HG03565 (cell line): ENCODE results near the gene COL25A1.
"Not testable (repeated sequence)": the region's sequence is repeated elsewhere in the genome, so short reads cannot be mapped to it uniquely, and the experiment has no call there.

Source experiments
- ATAC-seq: cut with Tn5 transposase; IDR thresholded peaks from one replicate; pipeline ENCODE4 v1.9.1; 2021; ENCODE audit warnings: mild to moderate bottlenecking, moderate library complexity; ENCODE audit not compliant: unreplicated experiment

Gene COL25A1

DNA sequence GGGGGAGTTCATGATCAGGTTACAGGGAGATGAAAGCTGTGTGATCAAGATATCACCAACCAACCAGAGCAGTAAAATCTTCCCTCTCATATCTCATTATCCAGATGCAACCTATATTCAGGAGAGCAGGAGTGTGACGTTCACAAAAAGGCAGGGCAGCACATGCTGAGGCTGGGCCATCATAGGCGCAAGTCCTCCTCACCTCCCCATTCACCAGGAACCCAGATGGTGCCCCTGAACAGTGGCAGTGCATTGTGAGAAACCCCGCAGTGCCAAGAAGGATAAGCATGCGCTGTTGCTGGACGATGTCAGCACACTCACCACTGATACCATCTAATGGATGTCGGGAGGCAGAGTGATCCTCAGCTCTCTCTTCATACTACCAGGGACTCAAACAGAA is 170.9 kb downstream of the COL25A1 start:
- no peak for ATAC-seq

DNA sequence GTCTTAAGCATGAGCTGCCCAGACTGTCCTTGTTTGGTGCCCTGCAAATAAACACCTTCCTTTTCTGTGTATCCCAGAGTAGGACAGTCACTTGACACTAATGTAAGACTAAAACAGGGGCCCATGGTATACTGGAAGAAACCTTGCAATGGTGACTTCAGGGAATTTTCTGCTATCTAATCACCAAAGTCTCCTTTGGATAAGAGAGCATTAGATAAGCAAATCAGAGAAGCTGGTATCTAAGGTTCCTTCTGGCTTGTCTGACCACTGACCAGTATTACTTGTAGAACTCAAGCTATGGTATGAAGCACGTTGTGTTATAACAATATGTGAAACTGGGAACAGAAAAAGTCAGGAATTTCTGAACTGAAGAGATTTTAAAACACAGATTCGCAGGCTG is 173.9 kb downstream of the COL25A1 start:
- no peak for ATAC-seq

DNA sequence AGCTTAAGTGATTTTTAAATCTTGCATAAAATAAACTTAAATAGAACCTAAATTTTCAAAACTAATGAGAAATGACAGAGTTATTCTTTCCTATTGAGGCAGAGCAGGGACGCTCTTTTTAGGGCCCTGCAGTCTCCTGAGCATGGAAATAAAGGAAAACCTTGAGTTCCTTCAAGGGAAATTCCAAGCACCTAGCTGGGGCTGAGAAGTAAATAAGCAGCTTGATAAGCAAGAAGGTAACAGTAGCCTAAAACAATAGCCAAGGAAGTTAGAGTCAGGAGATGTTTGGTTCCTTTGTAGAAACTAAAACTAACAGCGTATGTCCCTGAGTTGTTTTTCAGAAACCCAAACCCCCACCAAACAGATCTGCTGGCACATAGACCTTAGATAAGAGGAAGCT is 174.6 kb downstream of the COL25A1 start:
- no peak for ATAC-seq

DNA sequence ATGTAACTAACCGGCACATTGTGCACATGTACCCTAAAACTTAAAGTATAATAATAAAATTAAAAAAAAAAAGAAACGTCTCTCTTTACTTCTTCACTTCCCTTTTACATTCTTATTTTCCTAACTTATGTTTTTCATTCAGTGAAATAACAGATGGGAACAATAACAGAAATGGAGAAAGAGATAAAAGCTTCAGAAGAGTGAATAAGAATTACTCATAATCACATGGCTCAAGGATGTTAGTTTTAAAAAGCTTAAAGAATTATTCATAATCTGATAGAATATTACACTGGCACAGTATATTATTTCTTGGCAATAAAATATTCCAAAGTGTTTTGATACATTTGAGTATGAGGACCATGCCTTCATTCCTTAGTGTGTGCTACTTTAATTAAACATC is 175.6 kb downstream of the COL25A1 start:
- ATAC-seq, result no peak

DNA sequence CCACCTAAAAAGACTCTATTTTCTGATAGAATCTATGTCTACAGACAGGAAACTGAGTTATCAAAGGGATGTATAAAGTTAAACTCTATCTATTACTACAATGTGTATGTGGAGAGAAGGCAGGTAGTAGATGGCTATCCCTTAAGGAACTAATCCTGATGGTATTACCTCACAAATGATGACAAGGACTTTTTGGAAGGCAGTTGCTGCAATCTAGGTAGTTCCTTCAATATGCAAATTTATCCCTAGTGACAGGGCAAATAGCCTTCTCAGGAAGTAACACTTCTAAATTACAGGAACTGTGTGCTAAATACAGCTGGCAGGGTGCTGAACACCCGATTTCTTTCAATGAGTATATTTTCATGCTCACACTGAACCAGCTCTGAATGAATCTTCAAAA is 177.4 kb downstream of the COL25A1 start:
- no peak for ATAC-seq

DNA sequence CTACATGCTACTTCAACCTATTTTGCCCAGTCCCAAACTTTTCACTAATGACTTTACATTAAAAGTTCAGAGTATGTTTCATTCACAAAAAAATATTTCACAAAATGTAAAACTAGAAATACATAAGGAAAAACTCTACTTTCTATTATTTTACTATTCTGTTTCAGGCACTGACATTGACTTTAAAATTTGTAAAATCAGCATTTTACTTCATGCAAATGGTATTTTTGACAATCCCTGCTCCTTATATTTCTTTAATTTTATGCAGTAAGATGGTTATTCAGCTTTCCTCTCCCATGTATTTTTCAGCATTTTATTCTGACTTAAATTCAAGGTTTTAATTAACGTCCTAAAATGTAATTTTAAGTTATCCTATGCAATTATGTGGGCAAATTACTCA is 178.5 kb downstream of the COL25A1 start:
- ATAC-seq, result no peak

DNA sequence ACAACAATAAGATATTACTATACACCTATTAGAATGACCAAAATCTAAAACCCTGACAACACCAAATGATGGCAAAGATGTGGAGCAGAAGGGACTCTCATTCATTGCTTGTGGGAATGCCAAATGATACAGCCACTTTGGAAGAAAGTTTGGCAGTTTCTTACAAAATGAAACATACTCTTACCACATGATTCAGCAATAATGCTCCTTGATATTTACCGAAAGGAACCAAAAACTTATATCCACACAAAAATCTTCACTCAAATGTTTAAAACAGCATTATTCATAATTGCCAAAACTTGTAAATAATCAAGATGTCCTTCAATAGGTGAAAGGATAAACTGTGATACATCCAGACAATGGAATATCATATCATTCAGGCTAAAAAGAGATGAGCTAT is 180.9 kb downstream of the COL25A1 start:
- ATAC-seq, result no peak

DNA sequence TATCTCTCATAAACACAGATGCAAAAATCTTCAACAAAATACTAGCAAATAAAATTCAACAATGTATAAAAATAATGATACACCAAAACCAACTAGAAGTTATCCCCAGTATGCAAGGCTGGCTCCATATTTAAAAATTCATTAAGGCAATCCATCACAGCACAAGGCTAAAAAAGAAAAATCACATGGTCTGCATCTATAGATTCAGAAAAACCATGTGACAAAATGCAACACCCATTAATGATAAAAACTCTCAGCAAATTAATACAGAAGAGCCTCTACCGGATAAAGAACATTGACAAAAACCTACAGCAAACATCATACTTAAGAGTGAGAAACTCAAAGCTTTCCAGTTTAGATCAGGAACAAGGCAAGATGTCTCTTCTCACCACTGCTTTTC is 182.6 kb downstream of the COL25A1 start:
- no peak for ATAC-seq

DNA sequence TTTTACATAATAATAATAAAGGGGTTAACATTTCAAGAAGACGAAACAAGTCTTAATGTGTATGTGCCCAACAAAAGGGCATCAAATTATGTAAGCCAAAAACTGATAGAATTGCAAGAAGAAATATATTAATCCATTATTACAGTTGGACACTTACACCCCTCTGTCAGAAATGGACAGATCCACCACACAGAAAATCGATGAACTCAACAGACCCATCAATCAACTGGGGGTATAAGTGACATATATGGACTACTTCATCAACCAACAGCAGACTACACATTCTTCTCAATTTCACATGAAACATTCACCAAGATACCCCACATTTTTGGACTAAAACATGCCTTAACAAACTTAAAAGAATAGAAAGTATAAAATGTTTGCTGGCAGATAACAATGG is 183.8 kb downstream of the COL25A1 start:
- no peak for ATAC-seq

DNA sequence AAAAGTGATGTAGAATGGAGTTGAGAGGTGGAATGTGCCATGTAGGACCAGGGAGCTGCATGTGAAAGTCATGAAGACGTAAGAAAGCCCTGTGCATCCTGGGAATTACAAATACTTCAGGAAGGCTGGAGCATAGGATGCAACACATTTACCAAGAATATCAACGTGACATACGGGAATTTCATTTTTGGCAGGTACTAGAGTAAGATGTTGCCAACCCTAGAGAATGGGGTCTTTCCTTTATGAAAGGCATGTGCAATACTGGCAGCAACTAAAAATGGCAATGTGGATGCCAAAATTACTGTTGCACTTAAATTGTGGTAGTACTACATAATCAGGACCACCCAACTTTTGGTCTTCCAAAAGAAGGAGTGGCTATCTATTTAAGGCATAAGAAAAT is 188.0 kb downstream of the COL25A1 start:
- no peak for ATAC-seq

DNA sequence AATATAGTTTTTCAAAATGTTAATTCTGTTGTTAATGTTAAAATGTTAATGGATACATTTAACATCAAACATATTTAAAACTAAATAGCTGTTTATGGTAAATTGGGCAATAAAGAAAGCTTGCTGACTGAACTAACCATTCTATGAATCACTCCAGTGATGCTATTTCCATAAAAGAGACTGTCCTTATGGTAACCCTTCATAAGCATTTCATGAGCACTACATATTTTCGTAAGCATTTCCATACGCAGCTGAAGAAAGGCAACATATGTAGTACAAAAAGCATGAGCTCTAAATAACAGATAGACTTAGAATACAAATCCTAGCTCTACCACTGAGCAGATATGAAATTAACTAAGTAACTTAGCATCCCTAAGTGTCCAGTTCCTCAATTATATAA is 188.9 kb downstream of the COL25A1 start:
- no peak for ATAC-seq

DNA sequence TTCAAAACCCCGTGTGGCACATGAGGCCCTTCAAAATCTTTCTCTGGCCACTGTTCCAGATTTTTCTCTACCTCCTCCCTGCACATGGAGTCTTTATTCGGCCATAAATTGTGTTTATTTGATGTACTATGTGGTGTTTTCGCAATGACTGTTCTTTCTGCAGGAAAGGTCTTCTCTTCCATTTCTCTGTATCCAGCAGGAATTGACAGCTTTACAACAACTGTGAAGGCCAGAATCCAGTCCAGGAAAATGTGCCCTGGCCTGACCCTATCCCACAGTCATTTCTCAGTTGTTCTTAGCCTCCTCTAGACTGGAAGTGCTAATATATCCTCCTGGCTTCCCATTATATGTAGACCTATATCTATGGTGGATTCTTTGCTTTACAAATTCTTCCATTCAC is 191.4 kb downstream of the COL25A1 start:
- ATAC-seq, result no peak

DNA sequence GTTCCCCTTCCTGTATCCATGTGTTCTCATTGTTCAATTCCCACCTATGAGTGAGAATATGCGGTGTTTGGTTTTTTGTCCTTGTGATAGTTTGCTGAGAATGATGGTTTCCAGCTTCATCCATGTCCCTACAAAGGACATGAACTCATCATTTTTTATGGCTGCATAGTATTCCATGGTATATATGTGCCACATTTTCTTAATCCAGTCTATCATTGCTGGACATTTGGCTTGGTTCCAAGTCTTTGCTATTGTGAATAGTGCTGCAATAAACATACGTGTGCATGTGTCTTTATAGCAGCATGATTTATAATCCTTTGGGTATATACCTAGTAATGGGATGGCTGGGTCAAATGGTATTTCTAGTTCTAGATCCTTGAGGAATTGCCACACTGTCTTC is 194.2 kb downstream of the COL25A1 start:
- not testable (repeated sequence) for ATAC-seq

DNA sequence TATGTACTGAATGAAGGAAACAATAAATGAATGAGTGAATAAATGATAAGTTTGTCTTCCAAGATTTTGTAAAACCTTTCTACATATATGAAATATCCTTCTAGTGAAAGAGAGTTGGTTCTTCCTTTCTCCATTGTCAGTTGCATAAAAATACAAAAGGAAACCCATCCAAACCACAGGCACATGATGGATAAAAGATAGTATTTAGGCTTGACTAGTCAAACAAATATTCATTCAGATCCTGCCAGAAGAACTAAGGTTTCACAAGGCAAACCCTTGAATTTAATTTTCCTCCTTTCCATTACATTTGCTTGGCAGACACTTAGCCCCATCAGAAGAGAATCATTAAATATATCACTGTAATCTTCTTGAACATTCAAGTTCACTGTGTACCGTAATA is 208.4 kb downstream of the COL25A1 start:
- ATAC-seq, result no peak

DNA sequence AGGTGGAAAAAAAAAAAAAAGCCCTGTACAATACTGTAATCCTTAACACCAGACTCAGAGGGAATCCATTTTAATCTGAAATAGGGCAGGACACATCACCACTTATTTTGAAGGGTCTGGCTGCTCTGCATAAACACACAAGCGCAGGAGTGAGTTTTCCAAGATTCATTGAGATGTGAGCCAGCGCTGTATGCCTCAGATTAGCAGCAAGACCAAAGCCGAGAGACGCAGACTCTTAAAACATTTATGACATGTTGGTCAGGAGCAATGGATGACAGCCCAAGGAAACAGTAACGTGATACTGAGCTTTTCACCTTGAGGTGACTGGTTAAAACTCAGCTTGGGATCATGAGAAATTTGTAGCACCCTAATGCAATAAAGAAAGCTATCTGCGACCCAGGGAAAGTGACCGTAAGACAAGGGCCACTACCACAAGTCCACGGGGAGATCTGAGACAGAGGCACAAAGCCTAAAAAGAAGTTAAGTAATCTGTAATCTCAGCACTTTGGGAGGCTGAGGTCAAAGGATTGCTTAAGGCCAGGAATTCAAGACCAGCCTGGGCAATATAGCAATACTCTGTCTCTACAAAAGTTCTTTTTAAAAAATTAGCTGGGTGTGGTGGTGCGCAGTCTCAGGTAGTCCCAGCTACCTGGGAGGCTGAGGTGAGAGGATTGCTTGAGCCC is 210.6 kb downstream of the COL25A1 start:
- no peak for ATAC-seq

DNA sequence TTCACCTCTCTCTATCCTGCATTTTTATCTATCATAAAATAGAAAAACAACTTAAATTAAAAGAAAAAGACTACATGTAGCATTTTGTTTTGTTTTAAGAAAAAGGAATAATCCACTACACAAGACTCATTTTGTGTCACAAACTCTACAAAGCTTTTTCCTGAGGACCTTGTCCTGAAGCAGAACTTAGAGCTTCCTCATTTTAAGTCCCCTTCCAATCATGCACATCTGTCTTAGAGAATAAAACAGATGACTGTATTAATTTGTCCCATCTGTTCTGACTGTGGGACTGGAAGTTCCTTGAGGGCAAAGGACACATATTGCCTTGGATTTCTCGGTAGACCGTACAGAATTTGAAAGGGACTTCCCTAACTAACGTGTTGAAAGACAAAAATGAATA is 218.5 kb downstream of the COL25A1 start:
- no peak for ATAC-seq

DNA sequence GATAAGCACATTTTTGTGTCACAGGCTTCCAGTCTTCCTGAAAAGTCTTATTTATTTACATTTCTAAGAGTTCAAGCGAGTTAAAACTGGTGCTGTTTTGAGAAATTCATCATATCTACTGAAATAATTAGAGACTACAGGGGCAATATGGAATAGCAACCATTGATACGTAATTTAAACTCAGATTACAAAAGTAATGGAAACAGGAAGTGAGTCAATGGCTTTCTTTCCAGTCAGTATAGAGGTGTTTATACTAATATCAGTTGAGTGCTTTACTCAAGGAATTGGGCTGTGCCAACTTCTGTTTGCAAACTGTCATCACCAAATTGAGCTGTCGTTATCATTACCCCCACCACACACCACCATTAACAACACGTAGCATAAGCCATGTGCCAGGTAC is 222.7 kb downstream of the COL25A1 start:
- ATAC-seq, result no peak

DNA sequence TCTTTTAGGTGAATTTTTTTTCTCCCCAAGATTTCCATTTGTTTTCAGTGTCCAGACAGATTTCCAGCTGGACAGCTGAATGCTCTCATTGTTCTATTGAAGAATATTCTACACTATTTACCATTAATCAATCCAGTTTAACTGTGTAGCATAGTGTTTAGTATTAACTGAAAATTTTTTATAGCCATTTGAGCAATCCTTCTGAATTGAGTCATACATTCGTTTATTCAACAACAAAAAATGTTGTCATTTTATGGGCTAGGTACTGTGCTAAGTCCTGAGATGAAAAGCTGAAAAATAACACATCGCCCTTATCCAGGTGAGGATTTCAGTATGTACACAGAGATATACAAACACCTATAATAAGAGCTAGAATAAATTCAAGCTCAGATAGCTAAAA is 223.3 kb downstream of the COL25A1 start:
- no peak for ATAC-seq

DNA sequence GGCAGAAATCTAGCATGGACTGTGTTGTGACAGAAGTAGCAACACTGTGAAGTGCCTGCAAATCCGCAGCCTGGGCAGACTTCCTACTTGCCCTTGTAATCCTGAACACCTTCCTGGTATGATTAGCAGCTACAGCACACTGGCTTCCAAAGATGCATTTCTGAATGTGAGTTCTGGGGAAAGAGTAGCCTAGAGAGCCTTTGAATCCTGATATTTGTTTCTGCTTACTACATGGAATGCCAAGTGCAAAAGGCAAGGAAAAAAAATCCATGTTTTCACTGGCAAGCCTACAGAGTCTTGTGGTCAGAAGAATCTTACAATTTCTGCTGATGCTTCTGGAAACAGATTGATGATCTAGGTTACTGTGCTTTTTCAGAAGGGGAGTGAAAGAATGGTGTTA is 223.7 kb downstream of the COL25A1 start:
- no peak for ATAC-seq

DNA sequence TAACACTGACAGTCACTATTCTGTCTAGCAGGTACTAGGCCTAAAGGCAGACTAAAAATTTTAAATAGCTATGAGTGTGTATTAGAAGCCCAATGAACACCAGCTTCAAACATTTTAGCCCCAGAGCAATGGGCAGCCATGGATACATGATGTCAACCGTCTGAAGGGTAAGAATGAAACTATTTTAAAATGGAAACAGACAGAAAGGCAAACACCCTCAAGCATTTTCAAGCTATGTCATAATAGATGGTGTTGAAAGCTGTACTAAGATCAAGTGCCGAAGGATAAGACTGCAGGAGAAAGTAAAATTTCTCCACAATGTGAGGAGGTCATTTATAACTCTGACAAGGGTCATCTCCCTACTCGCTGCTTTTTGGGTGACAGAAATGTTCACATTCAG is 225.0 kb downstream of the COL25A1 start:
- ATAC-seq, result no peak

DNA sequence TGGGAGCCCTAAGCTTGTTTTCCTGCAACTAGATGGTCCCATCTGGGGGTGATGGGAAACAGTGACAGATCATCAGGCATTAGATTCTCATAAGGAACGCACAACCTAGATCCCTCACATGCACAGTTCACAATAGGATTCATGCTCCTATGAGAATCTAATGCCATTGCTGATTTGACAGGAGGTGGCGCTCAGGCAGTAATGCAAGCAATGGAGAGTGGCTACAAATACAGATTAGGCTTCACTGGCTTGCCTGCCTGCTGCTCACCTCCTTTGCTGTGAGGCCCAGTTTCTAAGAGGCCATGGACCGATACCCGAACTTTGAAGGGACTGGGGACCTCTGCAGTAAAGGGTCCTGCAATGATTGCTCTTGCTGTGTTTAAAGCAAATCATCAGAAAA is 225.7 kb downstream of the COL25A1 start:
- not testable (repeated sequence) for ATAC-seq

DNA sequence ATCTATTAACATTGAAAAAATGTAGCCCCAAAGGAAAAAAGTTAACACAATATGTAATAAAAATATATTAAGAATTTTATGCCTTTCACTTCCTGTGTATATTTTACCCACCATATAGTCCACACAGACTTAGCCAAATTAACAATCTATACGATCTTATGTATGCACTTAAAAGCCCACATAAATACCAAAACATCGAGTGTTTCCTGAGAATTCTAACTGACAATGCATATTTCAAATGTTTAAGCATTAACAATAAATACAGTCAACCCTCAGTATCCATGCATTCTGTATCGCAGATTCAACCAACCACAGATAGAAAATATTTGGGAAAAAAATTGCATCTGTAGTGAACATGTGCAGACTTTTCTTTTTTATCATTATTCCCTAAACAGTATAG is 226.8 kb downstream of the COL25A1 start:
- ATAC-seq, result no peak

DNA sequence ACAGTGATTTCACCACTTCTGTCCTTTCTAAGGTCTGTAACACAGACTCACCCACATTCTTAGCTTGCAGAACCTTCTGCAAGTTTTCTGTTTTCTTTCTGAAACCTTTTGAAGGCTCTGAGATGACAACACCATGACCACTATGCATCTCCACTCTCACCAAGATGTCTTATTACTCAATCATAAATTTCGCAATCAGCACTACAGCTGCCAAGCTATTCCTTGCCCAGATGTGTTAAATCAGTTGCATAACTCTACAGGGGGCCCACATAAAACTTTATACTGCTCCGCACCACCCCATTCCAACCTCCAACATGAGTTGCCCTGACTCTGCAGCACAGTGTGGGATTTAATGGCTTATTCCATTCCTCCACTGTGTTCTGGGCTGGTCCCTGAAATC is 229.9 kb downstream of the COL25A1 start:
- no peak for ATAC-seq
